H1 (cell line): ENCODE measurements around the gene AREG. TPM values are rescaled to one million over a fixed set of nuclear protein-coding genes. Genes with fewer than 3 reads are reported as not detected.
A peak's percentile ranks its signal among the peaks of the same experiment; 100 is the strongest.

Experiments
- CREB1 ChIP-seq: IDR thresholded peaks from 2 replicates; pipeline ENCODE4 v1.6.1; 2012; ENCODE audit warnings: inconsistent platforms
- FOSL1 ChIP-seq: IDR thresholded peaks from 2 replicates; pipeline ENCODE4 v1.6.1; 2011; ENCODE audit warnings: mild to moderate bottlenecking, low read depth, low read length, moderate library complexity; ENCODE audit not compliant: insufficient read depth
- GTF2F1 ChIP-seq: IDR thresholded peaks from 2 replicates; pipeline ENCODE4 v1.6.1; 2012; ENCODE audit warnings: low read depth, low read length, improper control_type of control experiment, borderline replicate concordance
- JUND ChIP-seq: IDR thresholded peaks from 2 replicates; pipeline ENCODE4 v1.6.1; 2011; ENCODE audit warnings: mild to moderate bottlenecking, improper control_type of control experiment, low read length
- KDM4A ChIP-seq: IDR thresholded peaks from one replicate; pipeline ENCODE4 v1.7.1; 2012; ENCODE audit warnings: low read depth, mild to moderate bottlenecking, moderate library complexity, low read length, inconsistent platforms; ENCODE audit not compliant: severe bottlenecking
- MAFK ChIP-seq: IDR thresholded peaks from 2 replicates; pipeline ENCODE4 v1.6.1; 2012; ENCODE audit warnings: low read depth, mild to moderate bottlenecking, improper control_type of control experiment, low read length
- MAX ChIP-seq: IDR thresholded peaks from 2 replicates; pipeline ENCODE4 v1.6.1; 2012; ENCODE audit warnings: inconsistent platforms
- NANOG ChIP-seq: IDR thresholded peaks from 2 replicates; pipeline ENCODE4 v1.6.1; 2011; ENCODE audit warnings: low read length, low read depth, mild to moderate bottlenecking, inconsistent platforms; ENCODE audit not compliant: insufficient read depth, poor library complexity, severe bottlenecking
- RBBP5 ChIP-seq: IDR thresholded peaks from 2 replicates; pipeline ENCODE4 v1.7.1; 2012; ENCODE audit warnings: low read depth, mild to moderate bottlenecking, inconsistent platforms, low read length, moderate library complexity, borderline replicate concordance
- SAP30 ChIP-seq: fragments of 300-600 bp; sonication (generic); IDR thresholded peaks from 2 replicates; pipeline ENCODE4 v1.7.1; 2012; ENCODE audit warnings: low read length, moderate library complexity, mild to moderate bottlenecking, inconsistent platforms; ENCODE audit not compliant: insufficient read depth, insufficient replicate concordance
- SIN3A ChIP-seq, 2 experiments: IDR thresholded peaks in 1 of 2; conservative IDR thresholded peaks in 1 of 2; 2 replicates each; pipeline ENCODE4 v1.6.1; 2011 to 2012; ENCODE audit warnings: low read length in 2 of 2, improper control_type of control experiment in 1 of 2, low read depth in 1 of 2, mild to moderate bottlenecking in 1 of 2
- SIX5 ChIP-seq: IDR thresholded peaks from 2 replicates; pipeline ENCODE4 v1.6.1; 2011; ENCODE audit warnings: mild to moderate bottlenecking, low read depth, low read length
- SUZ12 ChIP-seq: fragments of 200-600 bp; sonication (generic); IDR thresholded peaks from 2 replicates; pipeline ENCODE4 v1.6.1; 2012; ENCODE audit warnings: mild to moderate bottlenecking, inconsistent platforms, low read length, moderate library complexity, mixed read lengths
- TBP ChIP-seq: IDR thresholded peaks from 2 replicates; pipeline ENCODE4 v1.6.1; 2011; ENCODE audit warnings: low read depth, low read length, improper control_type of control experiment
- YY1 ChIP-seq: IDR thresholded peaks from 2 replicates; pipeline ENCODE4 v1.6.1; 2011; ENCODE audit warnings: low read depth, mild to moderate bottlenecking, low read length
- polyA plus RNA-seq, 7 experiments: library from polyadenylated mRNA; depleted of rRNA in 3 of 7; stranded (reverse) in 5 of 7; unstranded in 2 of 7; fragments of >200 nt in 5 of 7; fragments of 200-250 nt in 2 of 7; gene quantifications; 1 replicate in 5 of 7; 2 replicates in 1 of 7; 4 replicates in 1 of 7; pipeline versions ENCODE4 v1.2.1 to v1.2.3, GENCODE V29; 2011 to 2013; ENCODE audit warnings: missing spikeins in 2 of 7, mixed read lengths in 2 of 7
- total RNA-seq: library from RNA; stranded (reverse); fragmentation: NEBNext Ultra II Directional; extraction: Animal tissue kit (Norgen Biotek cat#: 25700); gene quantifications from 2 replicates; pipeline ENCODE4 v1.2.1, GENCODE V29; 2021
- TF ChIP-seq, protein P1 (sequence below), 3 experiments: IDR thresholded peaks; 1 replicate in 2 of 3; 2 replicates in 1 of 3; pipeline versions ENCODE4 v1.5.1 to v1.6.1; 2011; ENCODE audit warnings: low read length in 3 of 3, mild to moderate bottlenecking in 3 of 3, inconsistent platforms in 2 of 3, low read depth in 1 of 3, moderate library complexity in 1 of 3; ENCODE audit not compliant: insufficient read depth in 1 of 3; ENCODE audit errors: control extremely low read depth in 1 of 3
- TF ChIP-seq, protein P2 (sequence below): IDR thresholded peaks from 2 replicates; pipeline ENCODE4 v1.6.1; 2012; ENCODE audit warnings: inconsistent platforms
- TF ChIP-seq, protein P3 (sequence below): IDR thresholded peaks from 2 replicates; pipeline ENCODE4 v1.6.1; 2012; ENCODE audit warnings: low read length, inconsistent platforms

The AREG gene
- total and polyA plus RNA-seq, 2 of the 8 experiments (the other 6 are each of a cell fraction or from before 2014, with no cell fraction given), result not detected

- TF ChIP-seq KDM4A, result peak; percentile 79
- peak; percentile 92 for TF ChIP-seq MAX
- no peak for TF ChIP-seq FOSL1
- peak; percentile 8 to 88; a peak in 2 of 4 replicates for TF ChIP-seq SIN3A (conservative IDR thresholded peaks at IDR 0.05 in 1 of 2, IDR thresholded peaks at IDR 0.05 in 1 of 2; ENCODE audit: low read depth in 1 of 2, low read length in 2 of 2)
- TF ChIP-seq SUZ12, result no peak
- no peak for TF ChIP-seq JUND
- TF ChIP-seq TBP, result peak; percentile 43; the same call in 1 of the 2 replicates
- TF ChIP-seq CREB1, result peak; percentile 10; the same call in 1 of the 2 replicates
- TF ChIP-seq, protein P1, sequence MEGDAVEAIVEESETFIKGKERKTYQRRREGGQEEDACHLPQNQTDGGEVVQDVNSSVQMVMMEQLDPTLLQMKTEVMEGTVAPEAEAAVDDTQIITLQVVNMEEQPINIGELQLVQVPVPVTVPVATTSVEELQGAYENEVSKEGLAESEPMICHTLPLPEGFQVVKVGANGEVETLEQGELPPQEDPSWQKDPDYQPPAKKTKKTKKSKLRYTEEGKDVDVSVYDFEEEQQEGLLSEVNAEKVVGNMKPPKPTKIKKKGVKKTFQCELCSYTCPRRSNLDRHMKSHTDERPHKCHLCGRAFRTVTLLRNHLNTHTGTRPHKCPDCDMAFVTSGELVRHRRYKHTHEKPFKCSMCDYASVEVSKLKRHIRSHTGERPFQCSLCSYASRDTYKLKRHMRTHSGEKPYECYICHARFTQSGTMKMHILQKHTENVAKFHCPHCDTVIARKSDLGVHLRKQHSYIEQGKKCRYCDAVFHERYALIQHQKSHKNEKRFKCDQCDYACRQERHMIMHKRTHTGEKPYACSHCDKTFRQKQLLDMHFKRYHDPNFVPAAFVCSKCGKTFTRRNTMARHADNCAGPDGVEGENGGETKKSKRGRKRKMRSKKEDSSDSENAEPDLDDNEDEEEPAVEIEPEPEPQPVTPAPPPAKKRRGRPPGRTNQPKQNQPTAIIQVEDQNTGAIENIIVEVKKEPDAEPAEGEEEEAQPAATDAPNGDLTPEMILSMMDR (IDR thresholded peaks at IDR 0.05; ENCODE audit: control extremely low read depth in 1 of 3, insufficient read depth in 1 of 3, low read depth in 1 of 3, low read length in 3 of 3), result peak in 1 of 3 experiments; percentile 48; a peak in 2 of 4 replicates
- no peak for TF ChIP-seq YY1
- TF ChIP-seq, protein P2, sequence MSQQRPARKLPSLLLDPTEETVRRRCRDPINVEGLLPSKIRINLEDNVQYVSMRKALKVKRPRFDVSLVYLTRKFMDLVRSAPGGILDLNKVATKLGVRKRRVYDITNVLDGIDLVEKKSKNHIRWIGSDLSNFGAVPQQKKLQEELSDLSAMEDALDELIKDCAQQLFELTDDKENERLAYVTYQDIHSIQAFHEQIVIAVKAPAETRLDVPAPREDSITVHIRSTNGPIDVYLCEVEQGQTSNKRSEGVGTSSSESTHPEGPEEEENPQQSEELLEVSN, result peak; percentile 98
- TF ChIP-seq SIX5, result no peak
- peak; percentile 22; the same call in 1 of the 2 replicates for TF ChIP-seq RBBP5
- TF ChIP-seq SAP30, result no peak
- no peak for TF ChIP-seq GTF2F1
- no peak for TF ChIP-seq MAFK
- peak; percentile 29 for TF ChIP-seq NANOG
- TF ChIP-seq, protein P3, sequence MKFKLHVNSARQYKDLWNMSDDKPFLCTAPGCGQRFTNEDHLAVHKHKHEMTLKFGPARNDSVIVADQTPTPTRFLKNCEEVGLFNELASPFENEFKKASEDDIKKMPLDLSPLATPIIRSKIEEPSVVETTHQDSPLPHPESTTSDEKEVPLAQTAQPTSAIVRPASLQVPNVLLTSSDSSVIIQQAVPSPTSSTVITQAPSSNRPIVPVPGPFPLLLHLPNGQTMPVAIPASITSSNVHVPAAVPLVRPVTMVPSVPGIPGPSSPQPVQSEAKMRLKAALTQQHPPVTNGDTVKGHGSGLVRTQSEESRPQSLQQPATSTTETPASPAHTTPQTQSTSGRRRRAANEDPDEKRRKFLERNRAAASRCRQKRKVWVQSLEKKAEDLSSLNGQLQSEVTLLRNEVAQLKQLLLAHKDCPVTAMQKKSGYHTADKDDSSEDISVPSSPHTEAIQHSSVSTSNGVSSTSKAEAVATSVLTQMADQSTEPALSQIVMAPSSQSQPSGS, result no peak
Measured at GRCh38 chr4:74444891-74445642, at the start of gene AREG (continued).
